HUES48 (cell line): ENCODE measurements around the gene NUMB.
A peak's percentile ranks its signal among the peaks of the same experiment; 100 is the strongest.
"Not testable (repeated sequence)": the region's sequence is repeated elsewhere in the genome, so short reads cannot be mapped to it uniquely, and the experiment has no call there.

Source experiments
- H3K27ac ChIP-seq: one replicate; pipeline ENCODE4 v1.7.0; 2013; ENCODE audit warnings: low read depth, low read length, inconsistent platforms
- H3K27me3 ChIP-seq: 2 replicates; pipeline ENCODE4 v1.6.1; 2013; ENCODE audit warnings: mild to moderate bottlenecking, low read length; ENCODE audit not compliant: control insufficient read depth, insufficient read depth
- H3K36me3 ChIP-seq: 2 replicates; pipeline ENCODE4 v1.6.1; 2013; ENCODE audit warnings: low read length; ENCODE audit not compliant: control insufficient read depth, insufficient read depth
- H3K4me1 ChIP-seq: 2 replicates; pipeline ENCODE4 v1.6.1; 2013; ENCODE audit warnings: mild to moderate bottlenecking, low read length; ENCODE audit not compliant: control insufficient read depth, insufficient read depth
- H3K4me3 ChIP-seq: 2 replicates; pipeline ENCODE4 v1.5.1; 2013; ENCODE audit warnings: mild to moderate bottlenecking, low read depth, low read length
- H3K9ac ChIP-seq: 2 replicates; pipeline ENCODE4 v1.6.1; 2013; ENCODE audit warnings: mild to moderate bottlenecking, low read depth, low read length, moderate library complexity
- H3K9me3 ChIP-seq: 2 replicates; pipeline ENCODE4 v1.6.1; 2013; ENCODE audit warnings: low read length; ENCODE audit not compliant: control insufficient read depth, insufficient read depth

The NUMB gene

GRCh38 chr14:73359445-73359844, 98.9 kb downstream of the NUMB start:
- no peak overlapping the region for H3K4me3 ChIP-seq
- H3K36me3 ChIP-seq: 0 out of 2 replicates have a peak, but pooled peaks cover 8% of the 10 kb centered on the region
- H3K27ac ChIP-seq: no peak overlapping the region
- no peaks in the 10 kb centered on the region for H3K27me3 ChIP-seq
- H3K9me3 ChIP-seq: no peaks in the 10 kb centered on the region
- peaks cover 14% of the 10 kb centered on the region for H3K4me1 ChIP-seq
- H3K9ac ChIP-seq: no peak overlapping the region

GRCh38 chr14:73358187-73358586, 100.2 kb downstream of the NUMB start:
- no peaks in the 10 kb centered on the region for H3K9me3 ChIP-seq
- peaks cover 8% of the 10 kb centered on the region; the same call in 1 of the 2 replicates for H3K36me3 ChIP-seq
- no peak overlapping the region for H3K27ac ChIP-seq
- H3K4me1 ChIP-seq: peaks cover 14% of the 10 kb centered on the region
- no peak overlapping the region for H3K9ac ChIP-seq
- no peak overlapping the region for H3K4me3 ChIP-seq
- H3K27me3 ChIP-seq: no peaks in the 10 kb centered on the region

GRCh38 chr14:73349091-73349490, 109.3 kb downstream of the NUMB start:
- not testable (repeated sequence) for H3K36me3 ChIP-seq, H3K27me3 ChIP-seq, H3K4me3 ChIP-seq, H3K4me1 ChIP-seq, H3K9ac ChIP-seq, H3K27ac ChIP-seq, H3K9me3 ChIP-seq

- H3K4me3 ChIP-seq: no peak overlapping the region
- H3K4me1 ChIP-seq: peaks cover 7% of the 10 kb centered on the region; the same call in 1 of the 2 replicates
- no peaks in the 10 kb centered on the region for H3K9me3 ChIP-seq
- no peak overlapping the region for H3K9ac ChIP-seq
- no peak overlapping the region for H3K27ac ChIP-seq
- H3K36me3 ChIP-seq: no peaks in the 10 kb centered on the region
- no peaks in the 10 kb centered on the region for H3K27me3 ChIP-seq
Observed at GRCh38 chr14:73344319-73344718, 114.0 kb downstream of the NUMB start.

GRCh38 chr14:73342670-73343069, 115.7 kb downstream of the NUMB start:
- Histone ChIP-seq H3K9me3 (no peaks in the 10 kb centered on the region), H3K4me1 (peaks cover 7% of the 10 kb centered on the region; the same call in 1 of the 2 replicates), H3K27ac (no peak overlapping the region)

GRCh38 chr14:73339846-73340595, 118.3 kb downstream of the NUMB start:
- Histone ChIP-seq H3K9me3 (no peaks in the 10 kb centered on the region), H3K9ac (no peak overlapping the region), H3K27me3 (no peaks in the 10 kb centered on the region), H3K4me3 (no peak overlapping the region), H3K4me1 (peaks cover 7% of the 10 kb centered on the region; the same call in 1 of the 2 replicates), H3K36me3 (no peaks in the 10 kb centered on the region), H3K27ac (no peak overlapping the region)

More at GRCh38 chr14:73342670-73343069, 115.7 kb downstream of the NUMB start:
- no peaks in the 10 kb centered on the region for H3K36me3 ChIP-seq
- H3K9ac ChIP-seq: no peak overlapping the region
- no peaks in the 10 kb centered on the region for H3K27me3 ChIP-seq
- H3K4me3 ChIP-seq: no peak overlapping the region

GRCh38 chr14:73339206-73339605, 119.1 kb downstream of the NUMB start:
- Histone ChIP-seq H3K9ac (no peak overlapping the region), H3K36me3 (no peaks in the 10 kb centered on the region), H3K4me3 (no peak overlapping the region), H3K9me3 (no peaks in the 10 kb centered on the region), H3K27ac (no peak overlapping the region), H3K4me1 (peaks cover 7% of the 10 kb centered on the region; the same call in 1 of the 2 replicates), H3K27me3 (no peaks in the 10 kb centered on the region)

GRCh38 chr14:73338551-73338950, 119.8 kb downstream of the NUMB start:
- H3K4me1 ChIP-seq: peaks cover 7% of the 10 kb centered on the region; the same call in 1 of the 2 replicates
- no peaks in the 10 kb centered on the region for H3K27me3 ChIP-seq
- no peak overlapping the region for H3K9ac ChIP-seq
- H3K36me3 ChIP-seq: no peaks in the 10 kb centered on the region
- no peak overlapping the region for H3K4me3 ChIP-seq
- H3K9me3 ChIP-seq: no peaks in the 10 kb centered on the region
- H3K27ac ChIP-seq: no peak overlapping the region

GRCh38 chr14:73333031-73333430, 125.3 kb downstream of the NUMB start:
- Histone ChIP-seq H3K4me1 (no peaks in the 10 kb centered on the region), H3K9ac (no peak overlapping the region), H3K27ac (no peak overlapping the region), H3K4me3 (no peak overlapping the region), H3K9me3 (no peaks in the 10 kb centered on the region), H3K36me3 (no peaks in the 10 kb centered on the region), H3K27me3 (no peaks in the 10 kb centered on the region)

- H3K9ac ChIP-seq: no peak overlapping the region
- H3K27me3 ChIP-seq: no peaks in the 10 kb centered on the region
- H3K4me3 ChIP-seq: no peak overlapping the region
- H3K36me3 ChIP-seq: no peaks in the 10 kb centered on the region
- peak overlapping the region; percentile 22 for H3K27ac ChIP-seq
- no peaks in the 10 kb centered on the region for H3K9me3 ChIP-seq
- H3K4me1 ChIP-seq: peaks cover 19% of the 10 kb centered on the region
Observed at GRCh38 chr14:73325630-73326299, 132.6 kb downstream of the NUMB start.

GRCh38 chr14:73325063-73325462, 133.3 kb downstream of the NUMB start:
- Histone ChIP-seq H3K9ac (no peak overlapping the region), H3K4me3 (no peak overlapping the region), H3K4me1 (peaks cover 19% of the 10 kb centered on the region), H3K27ac (no peak overlapping the region), H3K27me3 (no peaks in the 10 kb centered on the region), H3K36me3 (no peaks in the 10 kb centered on the region), H3K9me3 (no peaks in the 10 kb centered on the region)
